Activated B cell treated with CpG ODN at 0.5 μM for 24 hours (primary cell): Measurements from ENCODE around the gene MRI1. TPM values are rescaled to one million over a fixed set of nuclear protein-coding genes. Genes with fewer than 3 reads are reported as not detected.

Experiments used
- ATAC-seq: fragments of 200-7000 bp; cut with Tn5 transposase; one replicate; pipeline ENCODE4 v1.10.0; 2021; ENCODE audit warnings: low read depth, mild to moderate bottlenecking, moderate library complexity
- CTCF ChIA-PET: fragments of 350-600 bp; sonication (Branson Sonifier 250); formaldehyde crosslinking; loops from one replicate; lab custom pipeline; 2021; ENCODE audit warnings: antibody characterized with exemption; lab: Charles Lee
- POLR2A ChIA-PET: fragments of 350-600 bp; sonication (Branson Sonifier 250); formaldehyde crosslinking; loops from one replicate; lab custom pipeline; 2021; ENCODE audit warnings: antibody characterized with exemption; lab: Charles Lee
- DNase-seq: peaks from one replicate; pipeline ENCODE4 v3.0.0; 2022
- H3K27ac Mint-ChIP-seq: one replicate; pipeline ENCODE4 v1.8.0; 2020; ENCODE audit warnings: mixed read lengths
- H3K27me3 Mint-ChIP-seq: one replicate; pipeline ENCODE4 v1.8.0; 2021; ENCODE audit warnings: mixed read lengths
- H3K36me3 Mint-ChIP-seq: one replicate; pipeline ENCODE4 v1.8.0; 2021; ENCODE audit warnings: low read depth, mixed read lengths
- H3K4me1 Mint-ChIP-seq: one replicate; pipeline ENCODE4 v1.8.0; 2021; ENCODE audit warnings: mixed read lengths
- H3K4me3 Mint-ChIP-seq: one replicate; pipeline ENCODE4 v1.8.0; 2020; ENCODE audit warnings: mild to moderate bottlenecking, mixed read lengths
- H3K9me3 Mint-ChIP-seq: one replicate; pipeline ENCODE4 v1.8.0; 2020; ENCODE audit warnings: mixed read lengths
- CTCF ChIP-seq: fragments of 200-600 bp; IDR thresholded peaks from one replicate; pipeline ENCODE4 v1.8.0; 2022; ENCODE audit warnings: antibody characterized with exemption, mild to moderate bottlenecking
- intact Hi-C: fragments of 100-400 bp; cut with micrococcal nuclease; formaldehyde crosslinking; loops from one replicate; pipeline ENCODE4 v1.15.1; 2024
- total RNA-seq: library from RNA; stranded (reverse); gene quantifications from 2 replicates; pipeline ENCODE4 v1.2.3, GENCODE V29; 2022

The MRI1 gene
- total RNA-seq, 1 donor from 2014 or later, result 37.5 TPM

GRCh38 chr19:13795595-13796300 is 31.4 kb downstream of the MRI1 start:
- DNase-seq (no peak), ATAC-seq (peak; percentile 34)
- ChIA-PET POLR2A (interaction anchor here (0.6 to 2.5 kb wide), 21 partner anchors 8 to 722 kb away, joined by 3 to 29 read pairs (median 5); partner anchors contain the start of genes C19orf53, DNAJB1 and IL27RA), CTCF (interaction anchor here (1.6 to 2.1 kb wide), 3 partner anchors 12 to 67 kb away, joined by 6 to 11 read pairs (median 9); no protein-coding TSS in a partner anchor)
- Mint-ChIP-seq H3K27me3 (no peaks in the 10 kb centered on the region), H3K4me1 (peaks cover 27% of the 10 kb centered on the region), H3K4me3 (peak overlapping the region; percentile 98), H3K9me3 (no peaks in the 10 kb centered on the region), H3K27ac (peak overlapping the region; percentile 77), H3K36me3 (no peaks in the 10 kb centered on the region)
- intact Hi-C loops, result loop anchor here (1.0 to 10.0 kb wide), 7 partner anchors 21 to 342 kb away; partner anchors contain the start of genes ASF1B, C19orf53, MRI1 and PRKACA
- TF ChIP-seq CTCF, result no peak

GRCh38 chr19:13796301-13797057 is 32.2 kb downstream of the MRI1 start:
- peaks cover 27% of the 10 kb centered on the region for H3K4me1 Mint-ChIP-seq
- intact Hi-C loops, result loop anchor here (5.0 to 10.0 kb wide), 2 partner anchors 318 to 341 kb away; partner anchors contain the start of genes ASF1B and PRKACA
- no peaks in the 10 kb centered on the region for H3K36me3 Mint-ChIP-seq
- H3K27me3 Mint-ChIP-seq, result no peaks in the 10 kb centered on the region
- ATAC-seq (no peak), DNase-seq (no peak)
- TF ChIP-seq CTCF, result no peak
- H3K27ac Mint-ChIP-seq, result peak overlapping the region; percentile 77
- ChIA-PET POLR2A (interaction anchor here (0.5 to 2.5 kb wide), 9 partner anchors 9 to 65 kb away, joined by 3 to 29 read pairs (median 7); partner anchors contain the start of gene C19orf53), CTCF (interaction anchor here (1.6 to 2.1 kb wide), 2 partner anchors 12 to 39 kb away, joined by 6 to 9 read pairs; no protein-coding TSS in a partner anchor)
- H3K9me3 Mint-ChIP-seq, result no peaks in the 10 kb centered on the region
- peak overlapping the region; percentile 83 for H3K4me3 Mint-ChIP-seq

DNA sequence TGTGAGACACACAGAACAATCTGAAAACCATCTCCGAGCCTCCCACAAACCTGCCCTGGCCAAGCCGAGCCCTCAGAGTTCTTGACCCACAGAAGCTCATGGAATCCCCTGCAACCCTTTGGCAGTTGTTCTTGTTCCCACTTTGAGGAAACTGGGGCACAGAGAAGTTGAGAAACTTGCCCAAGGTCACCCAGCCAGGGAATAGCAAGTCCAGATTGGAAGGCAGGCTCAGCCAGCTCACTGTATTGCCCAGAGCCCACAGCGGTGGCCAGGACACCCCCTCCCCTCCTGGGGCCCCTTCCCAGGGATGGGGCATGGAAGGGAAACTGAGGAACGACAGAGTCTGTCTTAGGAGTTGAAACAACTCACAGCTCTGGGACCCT is 32.7 kb downstream of the MRI1 start:
- H3K9me3 Mint-ChIP-seq, result no peaks in the 10 kb centered on the region
- intact Hi-C loops, result loop anchor here (5.0 to 10.0 kb wide), 2 partner anchors 318 to 340 kb away; partner anchors contain the start of genes ASF1B and PRKACA
- peaks cover 27% of the 10 kb centered on the region for H3K4me1 Mint-ChIP-seq
- no peaks in the 10 kb centered on the region for H3K36me3 Mint-ChIP-seq
- H3K27ac Mint-ChIP-seq, result peak overlapping the region; percentile 77
- TF ChIP-seq CTCF, result no peak
- ChIA-PET CTCF (interaction anchor here (1.3 to 2.1 kb wide), 3 partner anchors 13 to 38 kb away, joined by 3 to 9 read pairs (median 6); partner anchors contain the start of gene MRI1), POLR2A (interaction anchor here (0.9 to 2.0 kb wide), 6 partner anchors 9 to 65 kb away, joined by 3 to 11 read pairs (median 6); no protein-coding TSS in a partner anchor)
- H3K4me3 Mint-ChIP-seq, result peak overlapping the region; percentile 83
- H3K27me3 Mint-ChIP-seq, result no peaks in the 10 kb centered on the region
- no peak for ATAC-seq
- DNase-seq, result no peak

DNA sequence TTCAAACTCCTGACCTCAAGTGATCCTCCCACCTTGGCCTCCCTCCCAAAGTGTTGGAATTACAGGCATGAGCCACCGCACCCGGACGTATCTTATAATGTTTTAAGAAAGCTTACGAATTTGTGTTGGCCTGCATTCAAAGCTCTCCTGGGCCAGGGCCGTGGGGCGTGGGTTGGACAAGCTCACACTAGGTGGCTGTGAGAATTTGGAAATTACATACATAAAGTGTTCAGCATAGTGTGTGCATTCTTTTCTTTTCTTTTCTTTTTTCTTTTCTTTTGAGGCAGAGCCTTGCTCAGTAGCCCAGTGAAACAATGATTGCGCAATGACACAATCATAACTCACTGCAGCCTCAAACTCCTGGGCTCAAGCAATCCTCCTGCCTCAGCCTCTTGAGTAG is 33.5 kb downstream of the MRI1 start:
- Mint-ChIP-seq H3K36me3 (no peaks in the 10 kb centered on the region), H3K4me1 (peaks cover 27% of the 10 kb centered on the region), H3K4me3 (no peak overlapping the region), H3K27me3 (no peaks in the 10 kb centered on the region), H3K9me3 (no peaks in the 10 kb centered on the region), H3K27ac (no peak overlapping the region)
- CTCF ChIA-PET, result interaction anchor here (0.6 to 2.1 kb wide), 3 partner anchors 33 to 166 kb away, joined by 3 to 9 read pairs (median 3); partner anchors contain the start of gene MRI1
- intact Hi-C loops, result loop anchor here (5.0 to 10.0 kb wide), 2 partner anchors 317 to 339 kb away; partner anchors contain the start of genes ASF1B and PRKACA
- ATAC-seq, result no peak
- no peak for DNase-seq
- POLR2A ChIA-PET, result interaction anchor here (0.6 to 2.0 kb wide), 6 partner anchors 10 to 64 kb away, joined by 3 to 11 read pairs (median 5); no protein-coding TSS in a partner anchor
- TF ChIP-seq CTCF, result no peak
